Astrocyte of the spinal cord (primary cell): ENCODE results near the gene SOX10.

Experiments used
- DNase-seq: peaks from one replicate; pipeline ENCODE4 v3.0.0; 2011; ENCODE audit warnings: low read depth, low spot score
- H3K4me3 ChIP-seq: 2 replicates; pipeline ENCODE4 v1.5.1; 2011; ENCODE audit warnings: low read depth, mild to moderate bottlenecking, low read length, moderate library complexity
- CTCF ChIP-seq: IDR thresholded peaks from 2 replicates; pipeline ENCODE4 v1.5.1; 2012; ENCODE audit warnings: low read depth, mild to moderate bottlenecking, low read length, inconsistent platforms
- in situ Hi-C: cut with HindIII; loops from 2 replicates; pipeline ENCODE4 v1.10.0; 2017; ENCODE audit warnings: low sequenced_read_pairs

SOX10 gene

GRCh38 chr22:38029901-38030300 lies 45.5 kb upstream of the SOX10 start:
- in situ Hi-C loops, result no loop called here
- no peak for DNase-seq
- TF ChIP-seq CTCF, result no peak
- no peak overlapping the region for H3K4me3 ChIP-seq

- in situ Hi-C loops, result no loop called here
- DNase-seq, result no peak
- no peak overlapping the region for H3K4me3 ChIP-seq
- TF ChIP-seq CTCF, result no peak
Observed at GRCh38 chr22:38029370-38029769, 45.0 kb upstream of the SOX10 start.

GRCh38 chr22:38028344-38029130 lies 44.2 kb upstream of the SOX10 start:
- DNase-seq, result no peak
- in situ Hi-C loops, result no loop called here
- no peak for TF ChIP-seq CTCF
- no peak overlapping the region for H3K4me3 ChIP-seq

GRCh38 chr22:38027487-38027886 lies 43.1 kb upstream of the SOX10 start:
- no peak for TF ChIP-seq CTCF
- no peak overlapping the region for H3K4me3 ChIP-seq
- DNase-seq, result no peak
- in situ Hi-C loops, result no loop called here

- TF ChIP-seq CTCF, result no peak
- no peak for DNase-seq
- in situ Hi-C loops, result no loop called here
- no peak overlapping the region for H3K4me3 ChIP-seq
Observed at GRCh38 chr22:38026130-38027111, 42.1 kb upstream of the SOX10 start.

GRCh38 chr22:38025514-38025913 lies 41.2 kb upstream of the SOX10 start:
- no peak overlapping the region for H3K4me3 ChIP-seq
- in situ Hi-C loops, result no loop called here
- no peak for DNase-seq
- no peak for TF ChIP-seq CTCF
